Activated CD4-positive, alpha-beta T cell treated with anti-CD3 and anti-CD28 coated beads for 4 hours (primary cell): ENCODE measurements around the gene TBRG4.
A peak's percentile ranks its signal among the peaks of the same experiment; 100 is the strongest.
"Not testable (repeated sequence)": the region's sequence is repeated elsewhere in the genome, so short reads cannot be mapped to it uniquely, and the experiment has no call there.

Experiments
- DNase-seq, 2 donors: peaks; one replicate each; pipeline ENCODE4 v3.0.0-alpha.2; 2020

Gene TBRG4

GRCh38 chr7:45111298-45112223 lies at the start of gene TBRG4:
Gene TBRG4, minus strand, starts transcription at chr7:45111697. Its CDS starts 2,460 bp downstream, at chr7:45109237.
- DNase-seq: peak; percentile 91 to 92

GRCh38 chr7:45161138-45161537 lies 49.6 kb upstream of the TBRG4 start:
- DNase-seq: no peak

GRCh38 chr7:45160417-45160881 lies 49.0 kb upstream of the TBRG4 start:
- DNase-seq: no peak

GRCh38 chr7:45159296-45159695 lies 47.8 kb upstream of the TBRG4 start:
- no peak for DNase-seq

- no peak for DNase-seq
Observed at GRCh38 chr7:45158471-45158870, 47.0 kb upstream of the TBRG4 start.

- no peak for DNase-seq
Observed at GRCh38 chr7:45157653-45158401, 46.3 kb upstream of the TBRG4 start, which contains the start of gene RAMP3. Gene RAMP3, plus strand, starts transcription at chr7:45157791. Its CDS starts 38 bp downstream, at chr7:45157829.

- no peak for DNase-seq
Observed at GRCh38 chr7:45157286-45157652, 45.8 kb upstream of the TBRG4 start.

GRCh38 chr7:45156516-45157272 lies 45.2 kb upstream of the TBRG4 start:
- no peak for DNase-seq

- DNase-seq: no peak
Observed at GRCh38 chr7:45155941-45156340, 44.4 kb upstream of the TBRG4 start.

- DNase-seq: no peak
Observed at GRCh38 chr7:45155357-45155900, 43.9 kb upstream of the TBRG4 start.

GRCh38 chr7:45153861-45154260 lies 42.4 kb upstream of the TBRG4 start:
- not testable (repeated sequence) for DNase-seq

- DNase-seq: no peak
Observed at GRCh38 chr7:45153233-45153632, 41.7 kb upstream of the TBRG4 start.

GRCh38 chr7:45151967-45152366 lies 40.5 kb upstream of the TBRG4 start:
- no peak for DNase-seq

GRCh38 chr7:45151131-45151684 lies 39.7 kb upstream of the TBRG4 start:
- DNase-seq: no peak

GRCh38 chr7:45150199-45150598 lies 38.7 kb upstream of the TBRG4 start:
- no peak for DNase-seq

- no peak for DNase-seq
Observed at GRCh38 chr7:45149606-45150005, 38.1 kb upstream of the TBRG4 start.

- DNase-seq: no peak
Observed at GRCh38 chr7:45148653-45148973, 37.1 kb upstream of the TBRG4 start.

- no peak for DNase-seq
Observed at GRCh38 chr7:45147858-45148652, 36.6 kb upstream of the TBRG4 start.

GRCh38 chr7:45146531-45147379 lies 35.3 kb upstream of the TBRG4 start:
- DNase-seq: no peak

GRCh38 chr7:45145881-45146280 lies 34.4 kb upstream of the TBRG4 start:
- no peak for DNase-seq

- DNase-seq: no peak
Observed at GRCh38 chr7:45143616-45144015, 32.1 kb upstream of the TBRG4 start.
